Prostate gland (tissue), 2 donors: ENCODE data around the gene ZNF763. TPM values are rescaled to one million over a fixed set of nuclear protein-coding genes. Genes with fewer than 3 reads are reported as not detected.

Experiments
- DNase-seq: peaks from one replicate; pipeline ENCODE4 v3.0.0-alpha.2; 2019; ENCODE audit warnings: low spot score
- H3K27ac ChIP-seq, 2 donors: fragments of 200-600 bp; sonication (generic); 2 replicates each; pipeline ENCODE4 v1.5.1; 2017 to 2019
- H3K27me3 ChIP-seq: fragments of 200-600 bp; sonication (generic); replicated peaks from 2 replicates; pipeline ENCODE4 v1.5.1; 2019; ENCODE audit not compliant: insufficient read depth
- H3K36me3 ChIP-seq, 2 donors: fragments of 200-600 bp; sonication (generic); 1 replicate in 1 of 2; 2 replicates in 1 of 2; pipeline versions ENCODE4 v1.5.1 to v1.8.1; 2017 to 2019
- H3K4me1 ChIP-seq: fragments of 200-600 bp; sonication (generic); replicated peaks from 2 replicates; pipeline ENCODE4 v1.5.1; 2019
- H3K4me3 ChIP-seq, 2 donors: fragments of 200-600 bp; sonication (generic); 2 replicates each; pipeline ENCODE4 v1.5.1; 2017 to 2019
- H3K9me3 ChIP-seq: fragments of 200-600 bp; sonication (generic); 2 replicates; pipeline ENCODE4 v1.5.1; 2017
- POLR2A ChIP-seq: fragments of 450-650 bp; IDR thresholded peaks from one replicate; pipeline ENCODE4 v1.6.1; 2016; ENCODE audit warnings: antibody characterized with exemption, mild to moderate bottlenecking
- POLR2AphosphoS5 ChIP-seq: sonication (generic); formaldehyde crosslinking; IDR thresholded peaks from one replicate; pipeline ENCODE4 v1.6.1; 2017; ENCODE audit warnings: antibody characterized with exemption
- WGBS: methylation state at CpG from one replicate; pipeline ENCODE4 v1.1.5; 2018; 5-methylcytosine and 5-hydroxymethylcytosine counted together
- intact Hi-C: fragments of 100-400 bp; cut with DNase I; formaldehyde crosslinking; loops from one replicate; pipeline ENCODE4 v1.14.2; 2022
- small RNA-seq, 2 donors: library from RNA; depleted of rRNA; stranded (forward); fragments of <200 nt; gene quantifications; one replicate each; pipeline ENCODE3, GENCODE V24; 2016
- total RNA-seq, 2 donors: library from RNA; depleted of rRNA; stranded (reverse); fragments of >200 nt; gene quantifications; one replicate each; pipeline ENCODE4 v1.1.0, GENCODE V29; 2016
- TF ChIP-seq, protein P1 (sequence below), 4 experiments: fragments of 200-600 bp in 2 of 4; fragments of 450-650 bp in 2 of 4; sonication (generic) in 2 of 4; IDR thresholded peaks; 1 replicate in 3 of 4; 2 replicates in 1 of 4; pipeline ENCODE4 v1.5.1; 2016 to 2019; ENCODE audit warnings: antibody characterized with exemption in 4 of 4, mild to moderate bottlenecking in 2 of 4, moderate library complexity in 2 of 4

Gene ZNF763
- total RNA-seq, 2 donors from 2014 or later: 4.0 to 5.6 TPM

DNA sequence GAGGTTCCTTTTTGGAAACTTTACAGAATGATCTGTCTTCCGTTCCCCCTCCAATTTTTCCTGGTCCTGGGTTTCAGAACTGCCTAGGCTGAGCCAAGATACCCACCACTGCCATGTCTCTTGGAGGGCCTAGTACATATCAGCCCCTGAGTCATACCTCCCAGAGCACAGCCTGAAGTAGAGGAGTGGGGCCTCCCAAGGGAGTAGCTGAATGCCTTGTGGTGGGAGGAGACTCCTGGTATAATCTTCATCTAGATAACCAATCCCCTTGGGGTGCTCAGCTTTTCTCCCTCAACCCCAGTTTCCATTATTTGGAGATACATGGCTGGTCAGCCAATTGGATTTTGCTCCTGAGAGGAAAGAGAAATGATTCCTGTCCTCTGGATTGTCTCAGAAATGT is 30.3 kb downstream of the ZNF763 start:
- intact Hi-C loops: no loop called here
- 96% methylated on average over 1 of the region's 1 CpG for WGBS
- TF ChIP-seq POLR2AphosphoS5 (no peak), POLR2A (no peak)
- TF ChIP-seq, protein P1, sequence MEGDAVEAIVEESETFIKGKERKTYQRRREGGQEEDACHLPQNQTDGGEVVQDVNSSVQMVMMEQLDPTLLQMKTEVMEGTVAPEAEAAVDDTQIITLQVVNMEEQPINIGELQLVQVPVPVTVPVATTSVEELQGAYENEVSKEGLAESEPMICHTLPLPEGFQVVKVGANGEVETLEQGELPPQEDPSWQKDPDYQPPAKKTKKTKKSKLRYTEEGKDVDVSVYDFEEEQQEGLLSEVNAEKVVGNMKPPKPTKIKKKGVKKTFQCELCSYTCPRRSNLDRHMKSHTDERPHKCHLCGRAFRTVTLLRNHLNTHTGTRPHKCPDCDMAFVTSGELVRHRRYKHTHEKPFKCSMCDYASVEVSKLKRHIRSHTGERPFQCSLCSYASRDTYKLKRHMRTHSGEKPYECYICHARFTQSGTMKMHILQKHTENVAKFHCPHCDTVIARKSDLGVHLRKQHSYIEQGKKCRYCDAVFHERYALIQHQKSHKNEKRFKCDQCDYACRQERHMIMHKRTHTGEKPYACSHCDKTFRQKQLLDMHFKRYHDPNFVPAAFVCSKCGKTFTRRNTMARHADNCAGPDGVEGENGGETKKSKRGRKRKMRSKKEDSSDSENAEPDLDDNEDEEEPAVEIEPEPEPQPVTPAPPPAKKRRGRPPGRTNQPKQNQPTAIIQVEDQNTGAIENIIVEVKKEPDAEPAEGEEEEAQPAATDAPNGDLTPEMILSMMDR (IDR thresholded peaks at IDR 0.05): no peak

DNA sequence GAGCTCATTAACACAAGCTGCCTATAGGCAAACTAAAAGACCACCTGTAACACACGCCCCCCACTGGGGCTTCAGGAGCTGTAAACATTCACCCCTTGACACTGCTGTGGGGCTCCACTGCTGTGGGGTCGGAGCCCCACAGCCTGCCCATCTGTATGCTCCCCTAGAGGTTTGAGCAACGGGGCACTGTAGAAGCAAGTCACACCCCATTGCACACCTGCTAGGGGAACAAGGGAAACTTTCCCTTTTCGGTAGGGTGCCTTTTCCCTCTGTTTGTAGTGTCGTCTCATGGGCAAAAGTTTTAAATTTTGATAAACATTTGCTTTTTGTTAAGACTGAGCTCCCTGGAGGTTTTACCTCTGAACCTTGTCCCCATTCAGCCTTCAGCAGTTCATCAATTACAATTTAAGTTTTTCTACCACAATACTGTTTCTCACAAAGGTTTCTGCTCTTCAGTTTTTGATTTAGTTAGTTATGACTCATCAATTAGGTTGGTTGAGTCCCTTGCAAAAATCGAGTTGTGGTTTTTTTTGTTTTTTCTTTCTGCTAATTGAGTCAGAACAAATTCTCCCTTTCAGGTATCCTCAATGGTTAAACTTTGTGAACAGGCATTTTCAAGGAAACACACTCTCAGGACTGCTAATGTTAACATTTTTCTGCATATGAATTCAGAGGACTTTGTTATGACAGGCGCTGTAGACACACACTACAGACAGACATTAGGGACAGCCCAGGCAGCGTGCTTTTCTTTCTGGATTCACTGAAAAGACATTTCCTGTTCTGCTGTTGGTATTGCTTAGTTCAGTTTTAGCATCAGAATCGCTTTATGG is 35.5 kb downstream of the ZNF763 start:
- Histone ChIP-seq H3K27me3 (no peaks in the 10 kb centered on the region), H3K36me3 (no peaks in the 10 kb centered on the region), H3K4me1 (no peaks in the 10 kb centered on the region), H3K4me3 (no peak overlapping the region), H3K27ac (no peak overlapping the region), H3K9me3 (no peaks in the 10 kb centered on the region)
- TF ChIP-seq, protein P1 (IDR thresholded peaks at IDR 0.05): no peak
- TF ChIP-seq POLR2AphosphoS5 (no peak), POLR2A (no peak)
- intact Hi-C loops: no loop called here
- 79% methylated on average over 9 of the region's 9 CpGs for WGBS
- DNase-seq: no peak

More for the DNA sequence above, 30.3 kb downstream of the ZNF763 start:
- Histone ChIP-seq H3K4me3 (no peak overlapping the region), H3K9me3 (no peaks in the 10 kb centered on the region), H3K4me1 (no peaks in the 10 kb centered on the region), H3K27me3 (no peaks in the 10 kb centered on the region), H3K36me3 (no peaks in the 10 kb centered on the region), H3K27ac (no peak overlapping the region)
- no peak for DNase-seq

DNA sequence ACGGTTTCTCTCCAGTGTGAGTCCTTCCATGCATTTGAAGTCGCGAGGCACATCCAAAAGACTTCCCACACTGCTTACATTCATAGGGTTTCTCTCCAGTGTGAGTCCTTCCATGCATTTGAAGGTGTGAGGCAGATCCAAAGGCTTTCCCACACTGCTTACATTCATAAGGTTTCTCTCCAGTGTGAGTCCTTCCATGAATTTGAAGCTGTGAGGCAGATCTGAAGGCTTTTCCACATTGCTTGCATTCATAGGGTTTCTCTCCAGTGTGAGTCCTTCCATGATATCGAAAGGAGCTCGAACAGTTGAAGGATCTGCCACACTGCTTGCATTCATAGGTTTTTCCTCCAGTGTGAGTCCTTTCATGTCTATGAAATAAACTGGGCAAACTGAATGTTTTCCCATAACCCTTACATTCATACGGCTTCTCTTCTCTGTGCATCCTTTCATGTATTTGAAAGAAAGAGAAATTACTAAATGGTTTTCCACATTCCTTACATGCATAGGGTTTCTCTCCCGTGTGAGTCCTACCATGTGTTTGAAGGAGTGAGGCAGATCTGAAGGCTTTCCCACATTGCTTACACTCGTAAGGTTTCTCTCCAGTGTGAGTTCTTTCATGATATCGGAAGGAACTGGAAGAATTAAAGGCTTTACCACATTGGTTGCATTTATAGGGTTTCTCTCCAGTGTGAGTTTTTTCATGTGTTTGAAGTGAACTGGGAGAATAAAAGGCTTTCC is 50.3 kb downstream of the ZNF763 start:
- no peaks in the 10 kb centered on the region for H3K4me1 ChIP-seq
- no peaks in the 10 kb centered on the region for H3K27me3 ChIP-seq
- peaks cover 0 to 26% of the 10 kb centered on the region in 2 donors for H3K36me3 ChIP-seq
- H3K4me3 ChIP-seq: no peak overlapping the region
- intact Hi-C loops: no loop called here
- no peak for TF ChIP-seq POLR2A
- peaks cover 3% of the 10 kb centered on the region for H3K9me3 ChIP-seq
- 98% methylated on average over 9 of the region's 9 CpGs for WGBS
- DNase-seq: no peak
- no peak overlapping the region for H3K27ac ChIP-seq

DNA sequence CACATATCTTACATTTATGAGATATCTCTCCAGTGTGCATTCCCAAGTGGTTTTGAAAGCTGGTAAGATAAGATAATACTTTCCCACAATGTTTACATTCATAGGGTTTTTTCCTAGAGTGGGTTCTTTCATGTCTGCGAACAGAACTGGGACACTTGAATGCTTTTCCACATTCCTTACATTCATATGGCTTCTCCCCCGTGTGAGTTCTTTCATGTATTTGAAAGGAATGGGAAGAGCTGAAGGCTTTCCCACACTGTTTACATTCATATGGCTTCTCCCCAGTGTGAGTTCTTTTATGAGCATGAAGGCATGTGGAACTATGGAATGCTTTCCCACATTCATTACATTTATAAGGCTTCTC is 50.9 kb downstream of the ZNF763 start:
- WGBS: 87% methylated on average over 2 of the region's 2 CpGs
- H3K4me3 ChIP-seq: no peak overlapping the region
- peaks cover 0 to 26% of the 10 kb centered on the region in 2 donors for H3K36me3 ChIP-seq
- H3K27me3 ChIP-seq: no peaks in the 10 kb centered on the region
- H3K27ac ChIP-seq: no peak overlapping the region
- peaks cover 3% of the 10 kb centered on the region for H3K9me3 ChIP-seq
- H3K4me1 ChIP-seq: no peaks in the 10 kb centered on the region
- TF ChIP-seq POLR2AphosphoS5 (no peak), POLR2A (no peak)
- TF ChIP-seq, protein P1 (IDR thresholded peaks at IDR 0.05): no peak
- intact Hi-C loops: no loop called here
- DNase-seq: no peak

Small RNA genes within 50 kb of the gene (small RNA-seq; reads per million reads assigned to genes)
- gene RNA5SP464 (0 reads per million in 2 donors), gene RNA5SP465 (0 to 1.4 reads per million in 2 donors)

Other genes starting within 250 kb of the ZNF763 start
- gene ZNF823, start 226.1 kb upstream of the ZNF763 start, total RNA-seq: 1 to 10 TPM; 3.5 to 5.9 TPM
- 1 to 10 TPM; 6.9 to 7.3 TPM for gene ZNF441, start 198.0 kb upstream of the ZNF763 start, total RNA-seq
- gene ZNF491, start 166.5 kb upstream of the ZNF763 start, total RNA-seq: 1 to 10 TPM; 1.6 to 2.3 TPM
- gene ZNF440, start 150.8 kb upstream of the ZNF763 start, total RNA-seq: 10 to 100 TPM; 17.5 to 17.9 TPM
- gene ZNF439, start 116.3 kb upstream of the ZNF763 start, total RNA-seq: 10 to 100 TPM in 1 of 2 donors, 1 to 10 TPM in 1; 8.5 to 16.1 TPM
- gene ZNF69, start 77.3 kb upstream of the ZNF763 start, total RNA-seq: 10 to 100 TPM; 14.4 to 28.1 TPM
- gene ZNF700, start 39.9 kb upstream of the ZNF763 start, total RNA-seq: 10 to 100 TPM; 16.8 to 18.0 TPM
- gene ZNF433, start 70.6 kb downstream of the ZNF763 start, total RNA-seq: 10 to 100 TPM; 10.2 to 10.4 TPM
- not detected for gene ZNF878, start 87.9 kb downstream of the ZNF763 start, total RNA-seq
- 10 to 100 TPM; 13.4 to 16.2 TPM for gene ZNF844, start 99.7 kb downstream of the ZNF763 start, total RNA-seq
- gene ZNF20, start 175.3 kb downstream of the ZNF763 start, total RNA-seq: 1 to 10 TPM in 1 of 2 donors, not detected in 1; 6.0 TPM
- gene ZNF625, start 191.7 kb downstream of the ZNF763 start, total RNA-seq: 10 to 100 TPM in 1 of 2 donors, 1 to 10 TPM in 1; 7.8 to 15.6 TPM
- 10 to 100 TPM; 11.9 to 14.9 TPM for gene ZNF136, start 198.1 kb downstream of the ZNF763 start, total RNA-seq